ENCODE results near the gene CHRM4.
A peak's percentile ranks its signal among the peaks of the same experiment; 100 is the strongest.

Gene CHRM4

GRCh38 chr11:46347637-46348311, 43.8 kb downstream of the CHRM4 start:
- DNase-seq (ENCODE audit: low spot score), result peak; percentile 49

- peak; percentile 98 for DNase-seq (ENCODE audit: low spot score)
These were observed 44.5 kb downstream of the CHRM4 start, which contains the start of gene DGKZ for GRCh38 chr11:46346886-46347636. Gene DGKZ, plus strand, starts transcription at chr11:46347463. Its CDS starts 197 bp downstream, at chr11:46347660.

GRCh38 chr11:46345881-46346484, 45.6 kb downstream of the CHRM4 start:
- no peak for DNase-seq (ENCODE audit: low spot score)

DNA sequence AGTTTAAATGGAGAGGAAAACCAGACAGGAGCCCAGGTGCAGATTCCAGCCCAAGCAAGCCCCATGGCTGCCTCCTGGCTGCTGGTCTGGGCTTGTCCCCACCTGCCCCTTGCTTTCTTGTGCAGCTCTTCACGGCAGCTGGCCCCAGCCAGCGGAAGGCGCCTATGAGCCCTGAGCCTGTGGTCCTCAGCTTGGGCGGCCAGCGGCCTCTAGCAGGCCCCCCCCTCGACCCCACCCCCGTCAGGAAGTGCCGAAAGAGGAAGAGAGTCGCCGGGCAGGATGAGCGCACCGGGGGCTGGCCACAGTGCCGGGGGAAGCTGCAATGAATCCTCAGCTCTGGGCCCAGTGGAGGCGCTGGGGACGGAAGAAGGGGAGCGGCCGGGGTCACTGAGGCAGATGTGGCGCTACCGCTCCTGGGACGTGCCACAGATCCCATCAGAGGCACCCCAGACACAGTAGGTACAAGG, 46.4 kb downstream of the CHRM4 start:
- no peak for DNase-seq (ENCODE audit: low spot score)

DNA sequence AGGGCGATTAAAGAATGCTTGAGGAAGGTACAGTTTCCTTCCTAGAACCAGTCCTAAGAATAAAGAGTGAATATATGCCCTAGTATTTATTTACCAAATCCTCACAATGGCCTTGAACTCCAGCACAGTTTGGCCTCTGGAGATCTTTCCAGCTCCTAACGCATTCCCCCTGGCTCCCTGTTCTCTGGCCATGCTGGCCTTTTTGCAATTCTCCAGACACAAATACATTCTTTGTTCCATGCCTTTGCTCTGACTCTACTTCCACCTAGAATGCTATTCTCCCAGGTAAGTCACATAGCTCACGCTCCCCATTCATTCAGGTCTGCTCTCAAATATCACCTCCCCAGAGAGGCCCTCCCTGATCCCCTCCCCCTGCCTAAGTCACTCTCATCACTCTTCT, 48.1 kb downstream of the CHRM4 start:
- no peak for DNase-seq (ENCODE audit: low spot score)

DNA sequence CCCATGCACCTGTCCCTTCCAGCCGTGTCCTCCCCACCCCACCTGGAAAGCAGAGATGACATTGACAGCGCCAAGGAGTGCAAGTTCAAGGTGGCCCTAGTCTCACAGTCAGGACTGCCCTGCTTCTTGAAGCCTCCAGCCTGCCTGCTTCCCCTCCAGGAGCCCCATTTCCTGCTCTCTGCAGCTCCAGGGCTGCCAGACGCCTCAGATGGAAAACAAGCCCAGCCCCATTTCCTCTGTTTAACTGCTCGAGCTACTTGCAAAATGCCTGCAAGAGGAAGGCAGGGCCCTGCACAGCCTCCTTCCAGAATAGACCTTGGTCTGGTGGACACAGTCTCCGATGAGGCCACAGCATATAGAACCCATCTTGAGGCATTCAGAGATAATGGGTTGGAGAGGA, 49.3 kb downstream of the CHRM4 start:
- no peak for DNase-seq (ENCODE audit: low spot score)

DNA sequence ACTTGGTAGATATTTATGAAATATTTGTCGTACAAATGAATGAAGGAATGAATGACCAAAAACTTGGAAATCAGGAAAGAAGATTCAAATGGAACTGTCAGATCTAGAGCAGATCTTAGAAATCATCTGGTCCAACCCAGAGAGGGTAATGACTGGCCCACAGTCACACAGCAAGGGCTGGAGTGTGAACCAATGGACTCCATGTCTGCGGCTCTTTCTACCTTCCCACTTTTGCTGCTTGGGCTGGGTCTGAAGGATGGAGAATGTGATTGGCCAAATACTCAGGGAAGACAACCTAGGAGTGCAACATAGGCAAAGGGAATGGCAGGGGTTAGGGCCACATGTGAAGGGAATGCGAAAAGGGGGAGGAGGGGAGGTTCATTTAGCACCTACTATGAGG, 50.1 kb downstream of the CHRM4 start:
- no peak for DNase-seq (ENCODE audit: low spot score)

GRCh38 chr11:46339816-46340215, 51.8 kb downstream of the CHRM4 start:
- no peak for DNase-seq (ENCODE audit: low spot score)

GRCh38 chr11:46338988-46339666, 52.4 kb downstream of the CHRM4 start:
- DNase-seq (ENCODE audit: low spot score), result no peak

- DNase-seq (ENCODE audit: low spot score), result no peak
These were observed 53.0 kb downstream of the CHRM4 start for GRCh38 chr11:46338636-46338987.

GRCh38 chr11:46337626-46338345, 53.8 kb downstream of the CHRM4 start:
- DNase-seq (ENCODE audit: low spot score), result no peak

DNA sequence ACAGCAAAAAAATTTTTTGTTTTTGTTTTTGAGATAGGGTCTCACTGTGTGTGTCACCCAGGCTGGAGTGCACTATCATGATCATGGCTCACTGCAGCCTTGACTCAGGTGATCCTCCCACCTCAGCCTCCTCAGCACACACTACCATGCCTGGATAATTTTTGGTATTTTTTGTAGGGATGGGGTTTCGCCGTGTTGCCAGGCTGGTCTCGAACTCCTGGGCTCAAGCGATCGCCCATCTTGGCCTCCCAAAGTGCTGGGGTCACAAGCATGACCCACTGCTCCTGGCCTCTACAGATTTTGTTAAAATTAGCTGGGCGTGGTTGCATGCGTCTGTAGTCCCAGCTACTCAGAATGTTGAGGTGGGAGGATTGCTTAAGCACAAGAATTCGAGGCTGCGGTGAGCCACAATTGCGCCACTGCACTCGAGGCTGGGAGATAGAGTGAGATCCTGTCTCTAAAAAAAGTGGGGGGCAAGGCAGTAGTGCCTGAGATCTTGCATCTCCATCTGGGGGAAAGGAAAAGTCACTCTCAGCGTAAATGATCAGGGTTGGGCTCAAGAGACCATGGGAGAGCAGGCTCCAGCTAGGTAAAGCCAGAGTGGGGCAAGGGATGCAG, 54.9 kb downstream of the CHRM4 start:
- DNase-seq (ENCODE audit: low spot score), result no peak

DNA sequence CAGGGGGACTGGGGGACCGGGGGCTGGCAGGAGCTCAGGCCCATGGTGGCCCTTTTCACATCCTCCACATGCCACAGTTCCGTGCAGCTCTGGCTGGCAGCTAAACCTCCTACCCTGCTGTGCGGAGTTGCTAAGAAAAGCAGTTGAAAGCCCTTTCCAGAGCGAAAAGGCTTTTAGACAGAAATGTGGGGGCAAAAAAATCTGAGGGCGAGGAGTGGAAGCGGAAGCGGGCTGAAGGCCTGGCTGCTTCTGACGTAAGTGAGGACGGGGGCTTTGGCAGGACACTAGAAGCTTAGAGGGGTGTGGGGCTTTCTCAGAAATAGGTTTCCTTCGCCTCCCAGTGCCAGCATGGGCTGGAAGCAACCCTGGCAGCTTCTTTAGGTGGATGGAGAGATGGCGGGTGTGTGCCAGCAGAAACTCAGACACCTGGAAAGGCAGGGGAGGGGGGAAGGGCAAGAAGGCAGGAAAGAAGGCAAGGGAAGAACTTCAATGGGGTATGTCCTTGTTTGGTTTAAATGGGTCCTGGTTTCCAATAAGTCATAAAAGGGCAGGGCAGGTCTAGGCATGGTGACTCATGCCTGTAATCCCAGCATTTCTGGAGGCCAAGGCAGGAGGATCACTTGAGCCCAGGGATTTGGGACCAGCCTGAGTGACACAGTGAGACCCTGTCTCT, 55.5 kb downstream of the CHRM4 start:
- no peak for DNase-seq (ENCODE audit: low spot score)

GRCh38 chr11:46335271-46335670, 56.3 kb downstream of the CHRM4 start:
- no peak for DNase-seq (ENCODE audit: low spot score)

DNA sequence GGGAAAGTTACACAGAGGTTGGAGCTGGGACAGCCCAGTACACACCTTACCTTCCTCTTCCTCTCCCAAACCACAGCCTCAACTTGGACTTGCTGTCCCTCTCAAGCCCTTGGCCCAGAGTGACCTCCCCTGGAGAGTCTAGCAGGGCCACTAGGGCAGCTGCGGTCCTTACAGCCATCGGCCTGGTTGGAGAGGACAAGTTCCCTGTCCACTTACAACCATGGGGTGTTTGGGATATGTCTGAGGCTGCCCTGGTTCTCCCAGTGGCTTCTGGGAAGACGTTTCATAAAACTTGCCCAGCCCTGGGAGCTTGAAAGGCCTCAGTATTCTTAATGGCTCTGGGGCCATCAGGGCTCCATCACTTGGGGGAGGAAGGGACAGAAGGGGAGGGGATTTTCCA, 57.4 kb downstream of the CHRM4 start:
- DNase-seq (ENCODE audit: low spot score), result no peak

Data from GM03348 (cell line).